GM12872 (cell line): ENCODE results near the gene PPP2R2D.

ENCODE experiments used
- CTCF ChIP-seq: IDR thresholded peaks from 3 replicates; pipeline ENCODE4 v1.5.1; 2011; ENCODE audit warnings: low read depth, mild to moderate bottlenecking, low read length, moderate library complexity; ENCODE audit not compliant: insufficient read depth

The PPP2R2D gene

GRCh38 chr10:131855461-131856401 lies 45.1 kb upstream of the PPP2R2D start:
- no peak for TF ChIP-seq CTCF

- TF ChIP-seq CTCF, result no peak
These were observed 44.2 kb upstream of the PPP2R2D start for GRCh38 chr10:131856441-131857094.

DNA sequence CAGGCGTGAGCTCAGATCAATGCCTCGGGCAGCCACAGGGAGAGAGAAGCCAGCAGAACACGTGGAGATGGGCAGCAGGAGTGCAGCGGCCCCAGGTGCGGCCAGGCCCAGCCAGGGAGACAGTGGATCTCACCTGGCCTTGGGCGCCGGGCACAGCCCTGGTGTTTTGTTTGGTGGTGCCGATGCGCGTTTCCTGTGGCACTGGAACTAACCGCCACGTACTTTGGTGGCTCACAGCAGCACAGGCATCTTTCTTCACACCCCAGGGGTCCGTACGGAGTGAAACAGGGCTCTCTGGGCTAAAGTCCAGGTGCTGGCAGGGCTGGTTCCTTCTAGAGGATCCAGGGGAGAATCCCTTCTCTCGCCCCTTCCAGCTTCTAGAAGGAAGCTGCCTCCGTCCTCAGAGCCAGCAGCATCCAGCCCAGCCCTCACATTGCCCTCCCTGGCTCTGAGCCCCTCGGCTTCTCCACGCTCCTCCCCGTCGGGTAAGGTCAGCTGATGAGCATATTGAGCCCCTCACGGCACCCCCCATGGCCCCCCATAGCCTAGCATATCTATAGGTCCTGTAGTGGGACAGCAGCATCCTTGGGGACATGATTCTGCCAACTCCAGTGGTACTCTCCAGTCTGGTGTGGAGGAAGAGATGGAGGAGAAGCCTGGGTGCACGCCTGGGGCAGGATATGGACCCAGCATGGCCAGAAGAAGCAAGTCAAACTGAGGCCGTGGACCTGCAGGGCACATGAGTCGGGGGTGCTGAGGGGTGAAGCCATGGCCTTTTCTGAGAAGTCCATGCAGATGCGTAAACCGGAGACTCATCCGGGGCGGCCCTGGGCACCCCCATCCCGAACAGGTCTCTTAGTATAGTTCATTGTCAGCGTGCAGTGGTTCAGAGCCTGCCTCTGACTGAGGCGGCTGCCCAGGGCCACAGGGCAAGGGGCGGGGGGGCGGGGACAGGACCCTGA lies 43.4 kb upstream of the PPP2R2D start:
- TF ChIP-seq CTCF, result no peak

DNA sequence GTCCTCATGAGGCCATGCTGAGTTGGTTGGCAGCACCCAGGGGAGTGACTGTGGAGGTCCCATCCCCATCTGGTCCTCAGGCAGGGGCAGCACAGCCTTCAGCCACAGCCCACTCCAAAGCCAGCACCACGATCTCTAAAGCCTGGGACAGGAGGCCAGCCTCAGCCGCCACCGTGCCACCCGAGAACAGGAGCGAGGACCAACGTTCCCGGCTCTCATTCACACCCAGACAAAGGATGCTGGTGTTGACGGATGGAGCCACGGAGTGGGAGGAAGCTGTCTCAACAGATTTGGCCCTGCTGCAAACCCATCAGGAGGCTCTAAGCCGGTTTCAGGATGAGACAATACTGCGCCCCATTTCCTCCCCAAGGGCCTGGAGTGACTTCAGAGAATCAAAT lies 42.7 kb upstream of the PPP2R2D start:
- no peak for TF ChIP-seq CTCF

GRCh38 chr10:131858583-131859340 lies 42.0 kb upstream of the PPP2R2D start:
- no peak for TF ChIP-seq CTCF

DNA sequence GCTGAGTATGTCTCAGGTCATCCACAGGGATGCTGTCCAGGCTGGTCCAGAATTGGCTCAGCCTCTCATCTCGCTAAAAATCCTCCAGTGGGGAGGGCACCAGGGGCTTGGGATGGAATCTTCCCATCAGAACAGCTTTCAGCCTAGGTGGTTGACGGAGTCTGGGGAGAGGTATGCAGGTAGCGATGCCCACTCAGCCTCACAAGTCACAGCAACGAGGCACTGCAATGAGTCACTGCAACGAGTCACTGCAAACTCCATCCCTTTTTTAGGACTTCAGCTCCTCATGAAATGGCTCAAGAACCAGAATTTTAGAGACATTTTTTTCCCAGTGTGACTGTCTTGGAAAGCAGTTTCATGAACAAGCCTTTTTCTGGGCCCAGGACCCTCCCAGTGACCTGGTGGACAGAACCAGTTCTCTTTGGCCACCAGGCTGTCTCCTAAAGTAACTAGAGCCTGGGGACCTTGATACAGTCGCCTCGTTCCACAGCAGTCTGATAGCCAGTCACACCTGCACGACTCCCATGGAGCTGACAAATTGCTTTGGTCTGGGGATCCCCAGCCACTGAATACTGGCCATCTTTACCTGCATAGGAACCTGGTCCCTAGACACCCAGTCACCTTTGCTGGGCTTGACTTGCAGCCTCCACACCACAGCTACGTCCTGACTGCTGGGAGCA lies 41.3 kb upstream of the PPP2R2D start:
- no peak for TF ChIP-seq CTCF
